CD4-positive, alpha-beta T cell (primary cell): ENCODE results near the gene MTNR1A. TPM values are rescaled to one million over a fixed set of nuclear protein-coding genes. Genes with fewer than 3 reads are reported as not detected.

ENCODE experiments used
- ATAC-seq: fragments of 200-7000 bp; cut with Tn5 transposase; one replicate; pipeline ENCODE4 v1.10.0; 2022; ENCODE audit warnings: mild to moderate bottlenecking; ENCODE audit not compliant: poor library complexity
- CTCF ChIA-PET: fragments of 350-600 bp; sonication (Branson Sonifier 250); formaldehyde crosslinking; loops from one replicate; lab custom pipeline; 2021; ENCODE audit warnings: antibody characterized with exemption, inconsistent platforms; lab: Charles Lee
- POLR2A ChIA-PET: fragments of 350-600 bp; sonication (Branson Sonifier 250); formaldehyde crosslinking; loops from one replicate; lab custom pipeline; 2021; ENCODE audit warnings: antibody characterized with exemption, inconsistent platforms; lab: Charles Lee
- DNase-seq, 14 experiments: peaks; one replicate each; pipeline ENCODE4 v3.0.0-alpha.2; 2013 to 2020; ENCODE audit warnings: mixed read lengths in 2 of 14
- H3K27ac ChIP-seq, 2 donors: one replicate each; pipeline versions ENCODE4 v1.5.1 to v1.7.0; 2013; ENCODE audit warnings: low read length in 2 of 2, low read depth in 1 of 2, mild to moderate bottlenecking in 1 of 2
- H3K27me3 ChIP-seq, 2 experiments: 1 replicate in 1 of 2; 2 replicates in 1 of 2; pipeline versions ENCODE4 v1.6.1 to v1.7.0; 2013; ENCODE audit warnings: low read length in 2 of 2, control low read depth in 1 of 2, mild to moderate bottlenecking in 1 of 2, moderate library complexity in 1 of 2; ENCODE audit not compliant: insufficient read depth in 2 of 2, control insufficient read depth in 1 of 2
- H3K36me3 ChIP-seq: one replicate; pipeline ENCODE4 v1.6.1; 2013; ENCODE audit warnings: low read length, control low read depth; ENCODE audit not compliant: insufficient read depth
- H3K4me1 ChIP-seq: one replicate; pipeline ENCODE4 v1.6.1; 2013; ENCODE audit warnings: low read length, control low read depth; ENCODE audit not compliant: insufficient read depth
- H3K4me3 ChIP-seq: one replicate; pipeline ENCODE4 v1.5.1; 2013; ENCODE audit warnings: mild to moderate bottlenecking, low read length, moderate library complexity
- H3K9me3 ChIP-seq, 2 experiments: 1 replicate in 1 of 2; 2 replicates in 1 of 2; pipeline versions ENCODE4 v1.6.1 to v1.7.0; 2013; ENCODE audit warnings: low read length in 2 of 2, mild to moderate bottlenecking in 2 of 2, control low read depth in 1 of 2, moderate library complexity in 1 of 2; ENCODE audit not compliant: control insufficient read depth in 1 of 2, insufficient read depth in 1 of 2
- H3K27ac Mint-ChIP-seq: one replicate; pipeline ENCODE4 v1.8.0; 2020; ENCODE audit warnings: mixed read lengths
- H3K27me3 Mint-ChIP-seq: one replicate; pipeline ENCODE4 v1.8.0; 2021; ENCODE audit warnings: mixed read lengths
- H3K36me3 Mint-ChIP-seq: one replicate; pipeline ENCODE4 v1.8.0; 2021; ENCODE audit warnings: low read depth, mixed read lengths
- H3K4me1 Mint-ChIP-seq: one replicate; pipeline ENCODE4 v1.8.0; 2021; ENCODE audit warnings: low read depth, mixed read lengths
- H3K4me3 Mint-ChIP-seq: one replicate; pipeline ENCODE4 v1.8.0; 2020; ENCODE audit warnings: mild to moderate bottlenecking, mixed read lengths
- H3K9me3 Mint-ChIP-seq: one replicate; pipeline ENCODE4 v1.8.0; 2020; ENCODE audit warnings: mixed read lengths
- CTCF ChIP-seq: fragments of 200-600 bp; IDR thresholded peaks from one replicate; pipeline ENCODE4 v1.8.0; 2022; ENCODE audit warnings: antibody characterized with exemption, mild to moderate bottlenecking
- intact Hi-C, 2 experiments: fragments of 100-400 bp; cut with DNase I in 1 of 2; cut with micrococcal nuclease in 1 of 2; formaldehyde crosslinking; loops; one replicate each; pipeline versions ENCODE4 v1.15.1 to v1.9.0; 2023 to 2025; cut with DNase I, micrococcal nuclease
- total RNA-seq, 174 experiments: library from RNA in 2 of 174; stranded (reverse) in 2 of 174; gene quantifications; one replicate each; pipeline ENCODE4 v1.2.3 and lab custom pipeline; 2021 to 2026

MTNR1A gene
- total RNA-seq, 2 experiments from 2014 or later = not detected

- H3K27me3 ChIP-seq = no peaks in the 10 kb centered on the region
- H3K9me3 ChIP-seq = peaks cover 0 to 16% of the 10 kb centered on the region in 2 experiments
- no peak for ATAC-seq
- H3K4me3 Mint-ChIP-seq = no peak overlapping the region
- H3K9me3 Mint-ChIP-seq = peaks cover 2% of the 10 kb centered on the region
- H3K4me1 ChIP-seq = no peaks in the 10 kb centered on the region
- ChIA-PET CTCF (no interaction called here), POLR2A (no interaction called here)
- no peak overlapping the region for H3K27ac Mint-ChIP-seq
- H3K27me3 Mint-ChIP-seq = no peaks in the 10 kb centered on the region
- TF ChIP-seq CTCF = no peak
- intact Hi-C loops = no loop called here
- H3K4me3 ChIP-seq = no peak overlapping the region
- no peak for DNase-seq
- H3K4me1 Mint-ChIP-seq = no peaks in the 10 kb centered on the region
- H3K27ac ChIP-seq = no peak overlapping the region
- no peaks in the 10 kb centered on the region for H3K36me3 ChIP-seq
- H3K36me3 Mint-ChIP-seq = no peaks in the 10 kb centered on the region
These were observed 55.9 kb downstream of the MTNR1A start for GRCh38 chr4:186499467-186499866.

GRCh38 chr4:186497043-186497442 is 58.3 kb downstream of the MTNR1A start:
- ChIA-PET POLR2A (no interaction called here), CTCF (no interaction called here)
- no peaks in the 10 kb centered on the region for H3K4me1 Mint-ChIP-seq
- H3K27me3 Mint-ChIP-seq = no peaks in the 10 kb centered on the region
- H3K9me3 Mint-ChIP-seq = peaks cover 14% of the 10 kb centered on the region
- intact Hi-C loops = no loop called here
- no peaks in the 10 kb centered on the region for H3K27me3 ChIP-seq
- no peak overlapping the region for H3K27ac Mint-ChIP-seq
- no peak overlapping the region for H3K4me3 ChIP-seq
- H3K27ac ChIP-seq = no peak overlapping the region
- TF ChIP-seq CTCF = no peak
- peaks cover 0 to 20% of the 10 kb centered on the region in 2 experiments for H3K9me3 ChIP-seq
- ATAC-seq (no peak), DNase-seq (no peak)
- no peaks in the 10 kb centered on the region for H3K36me3 Mint-ChIP-seq
- no peaks in the 10 kb centered on the region for H3K36me3 ChIP-seq
- no peak overlapping the region for H3K4me3 Mint-ChIP-seq
- no peaks in the 10 kb centered on the region for H3K4me1 ChIP-seq

GRCh38 chr4:186494496-186494895 is 60.9 kb downstream of the MTNR1A start:
- no peaks in the 10 kb centered on the region for H3K36me3 Mint-ChIP-seq
- H3K9me3 Mint-ChIP-seq = peaks cover 20% of the 10 kb centered on the region
- Histone ChIP-seq H3K27me3 (no peaks in the 10 kb centered on the region), H3K36me3 (no peaks in the 10 kb centered on the region), H3K4me1 (no peaks in the 10 kb centered on the region), H3K4me3 (no peak overlapping the region), H3K27ac (no peak overlapping the region), H3K9me3 (peaks cover 0 to 18% of the 10 kb centered on the region in 2 experiments)
- POLR2A ChIA-PET = no interaction called here
- ATAC-seq = no peak
- H3K27me3 Mint-ChIP-seq = no peaks in the 10 kb centered on the region
- no peaks in the 10 kb centered on the region for H3K4me1 Mint-ChIP-seq
- DNase-seq = no peak
- CTCF ChIA-PET = no interaction called here
- intact Hi-C loops = no loop called here
- TF ChIP-seq CTCF = no peak
- no peak overlapping the region for H3K27ac Mint-ChIP-seq
- H3K4me3 Mint-ChIP-seq = no peak overlapping the region
